Measurements from ENCODE around the gene SMYD2. TPM values are rescaled to one million over a fixed set of nuclear protein-coding genes. Genes with fewer than 3 reads are reported as not detected.

SMYD2 gene
- total RNA-seq, 2 experiments from 2014 or later = 20.8 to 26.5 TPM

DNA sequence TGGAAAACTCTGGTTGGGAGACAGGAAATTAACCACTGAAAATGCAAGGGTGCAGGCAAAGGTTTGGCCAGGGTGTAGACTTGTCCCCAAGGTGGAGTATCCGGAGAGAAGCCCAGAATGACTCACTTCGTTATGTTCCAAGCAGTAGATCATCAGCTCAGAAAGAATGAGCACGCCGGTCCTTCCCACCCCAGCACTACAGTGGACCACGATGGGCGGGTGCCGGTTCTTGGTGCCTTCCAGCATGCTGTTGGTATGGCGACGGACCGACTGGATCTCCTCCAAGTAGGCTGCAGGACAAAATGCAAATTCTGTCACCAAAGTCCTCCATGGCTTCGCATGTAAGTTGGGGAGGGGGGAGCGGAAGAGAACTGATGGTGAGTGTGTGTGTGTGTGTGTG is 83.4 kb downstream of the SMYD2 start:
- no peak overlapping the region for H2AFZ ChIP-seq (ENCODE audit: low read length)
- H4K20me1 ChIP-seq (ENCODE audit: insufficient read depth, low read length) = no peaks in the 10 kb centered on the region
- TF ChIP-seq EZH2phosphoT487 (IDR thresholded peaks at IDR 0.05; ENCODE audit: borderline replicate concordance, low read depth, low read length) = no peak
- TF ChIP-seq, protein P1, sequence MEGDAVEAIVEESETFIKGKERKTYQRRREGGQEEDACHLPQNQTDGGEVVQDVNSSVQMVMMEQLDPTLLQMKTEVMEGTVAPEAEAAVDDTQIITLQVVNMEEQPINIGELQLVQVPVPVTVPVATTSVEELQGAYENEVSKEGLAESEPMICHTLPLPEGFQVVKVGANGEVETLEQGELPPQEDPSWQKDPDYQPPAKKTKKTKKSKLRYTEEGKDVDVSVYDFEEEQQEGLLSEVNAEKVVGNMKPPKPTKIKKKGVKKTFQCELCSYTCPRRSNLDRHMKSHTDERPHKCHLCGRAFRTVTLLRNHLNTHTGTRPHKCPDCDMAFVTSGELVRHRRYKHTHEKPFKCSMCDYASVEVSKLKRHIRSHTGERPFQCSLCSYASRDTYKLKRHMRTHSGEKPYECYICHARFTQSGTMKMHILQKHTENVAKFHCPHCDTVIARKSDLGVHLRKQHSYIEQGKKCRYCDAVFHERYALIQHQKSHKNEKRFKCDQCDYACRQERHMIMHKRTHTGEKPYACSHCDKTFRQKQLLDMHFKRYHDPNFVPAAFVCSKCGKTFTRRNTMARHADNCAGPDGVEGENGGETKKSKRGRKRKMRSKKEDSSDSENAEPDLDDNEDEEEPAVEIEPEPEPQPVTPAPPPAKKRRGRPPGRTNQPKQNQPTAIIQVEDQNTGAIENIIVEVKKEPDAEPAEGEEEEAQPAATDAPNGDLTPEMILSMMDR (conservative IDR thresholded peaks at IDR 0.05; ENCODE audit: low read length) = no peak
- H3K4me1 ChIP-seq (ENCODE audit: insufficient read depth, low read length, poor library complexity, severe bottlenecking) = no peaks in the 10 kb centered on the region
- H3K4me3 ChIP-seq (ENCODE audit: low read depth, low read length, poor library complexity, severe bottlenecking) = no peak overlapping the region
- H3K4me2 ChIP-seq (ENCODE audit: low read length) = no peak overlapping the region
- BruUV-seq (replicated peaks) = no TSS peak
- no peak overlapping the region for H3K27ac ChIP-seq (ENCODE audit: low read depth, low read length, poor library complexity, severe bottlenecking)
- no peaks in the 10 kb centered on the region for H3K79me2 ChIP-seq (ENCODE audit: insufficient read depth, low read depth, low read length)
- intact Hi-C loops (cut with micrococcal nuclease; ENCODE audit: unreplicated experiment) = no loop called here
- no peaks in the 10 kb centered on the region for H3K9me2 ChIP-seq (ENCODE audit: insufficient read depth, low read length)
- no peaks in the 10 kb centered on the region for H3K9me3 ChIP-seq (ENCODE audit: low read length)
- POLR2A ChIA-PET = no interaction called here
- no peaks in the 10 kb centered on the region for H3K36me3 ChIP-seq (ENCODE audit: insufficient read depth, low read length)
- CTCF ChIA-PET (ENCODE audit: unreplicated experiment) = no interaction called here
- no peak for DNase-seq (ENCODE audit: low spot score)

DNA sequence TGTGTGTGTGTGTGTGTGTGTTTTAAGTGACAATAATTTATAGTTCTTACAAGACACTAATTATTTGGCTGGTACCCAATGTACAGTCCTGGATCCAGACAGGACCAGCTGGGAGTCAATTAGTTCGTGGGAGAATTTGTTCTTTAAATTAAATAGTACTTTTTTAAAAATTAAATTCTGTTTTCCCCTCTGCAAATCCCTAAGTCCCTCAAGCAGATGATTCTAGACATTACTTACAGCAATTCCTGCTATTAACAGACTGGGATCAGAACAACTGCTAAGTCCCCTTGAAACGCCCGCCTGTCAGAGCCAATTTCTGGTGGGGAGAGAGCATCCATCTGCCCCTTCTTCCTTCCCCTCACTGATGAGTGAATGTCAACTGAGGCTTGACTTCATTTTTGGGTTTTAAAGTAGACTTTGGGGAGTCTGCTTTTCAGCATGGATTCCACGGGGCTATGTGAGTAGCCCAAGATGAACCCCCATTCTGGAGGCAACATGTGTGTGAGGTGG is 83.9 kb downstream of the SMYD2 start:
- intact Hi-C loops (cut with micrococcal nuclease; ENCODE audit: unreplicated experiment) = no loop called here
- CTCF ChIA-PET (ENCODE audit: unreplicated experiment) = no interaction called here
- no peaks in the 10 kb centered on the region for H4K20me1 ChIP-seq (ENCODE audit: insufficient read depth, low read length)

DNA sequence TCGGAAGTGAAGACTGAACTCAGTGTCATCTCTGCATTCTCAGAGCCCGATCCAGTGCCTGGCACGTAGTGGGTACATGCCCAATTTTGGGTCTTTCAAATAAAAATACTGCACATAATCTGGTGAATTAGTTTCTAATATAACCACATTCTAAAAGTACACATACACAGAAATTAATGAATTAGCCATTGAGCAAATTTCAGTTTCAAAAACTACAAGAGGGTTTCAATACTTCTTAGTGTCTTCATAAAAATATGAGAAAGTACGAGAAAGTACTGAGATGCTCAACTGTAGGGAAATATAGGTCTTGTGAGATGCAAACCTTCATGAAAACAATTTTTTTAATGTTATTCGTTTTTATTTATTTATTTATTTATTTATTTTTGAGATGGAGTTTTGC is 86.9 kb downstream of the SMYD2 start:
- POLR2A ChIA-PET = no interaction called here
- no TSS peak for BruUV-seq (replicated peaks)
- CTCF ChIA-PET (ENCODE audit: unreplicated experiment) = no interaction called here

More for the DNA sequence above, 83.9 kb downstream of the SMYD2 start:
- Histone ChIP-seq H3K27ac (ENCODE audit: low read depth, low read length, poor library complexity, severe bottlenecking) (no peak overlapping the region), H3K9me2 (ENCODE audit: insufficient read depth, low read length) (no peaks in the 10 kb centered on the region), H3K79me2 (ENCODE audit: insufficient read depth, low read depth, low read length) (no peaks in the 10 kb centered on the region), H3K4me1 (ENCODE audit: insufficient read depth, low read length, poor library complexity, severe bottlenecking) (no peaks in the 10 kb centered on the region), H2AFZ (ENCODE audit: low read length) (no peak overlapping the region), H3K9me3 (ENCODE audit: low read length) (no peaks in the 10 kb centered on the region), H3K4me2 (ENCODE audit: low read length) (no peak overlapping the region), H3K4me3 (ENCODE audit: low read depth, low read length, poor library complexity, severe bottlenecking) (no peak overlapping the region), H3K36me3 (ENCODE audit: insufficient read depth, low read length) (no peaks in the 10 kb centered on the region)
- DNase-seq (ENCODE audit: low spot score) = no peak
- TF ChIP-seq EZH2phosphoT487 (IDR thresholded peaks at IDR 0.05; ENCODE audit: borderline replicate concordance, low read depth, low read length) = no peak
- TF ChIP-seq, protein P1 (conservative IDR thresholded peaks at IDR 0.05; ENCODE audit: low read length) = no peak
- POLR2A ChIA-PET = no interaction called here
- BruUV-seq (replicated peaks) = no TSS peak

More for the DNA sequence above, 86.9 kb downstream of the SMYD2 start:
- Histone ChIP-seq H3K9me2 (ENCODE audit: insufficient read depth, low read length) (no peaks in the 10 kb centered on the region), H3K4me2 (ENCODE audit: low read length) (no peak overlapping the region), H3K27ac (ENCODE audit: low read depth, low read length, poor library complexity, severe bottlenecking) (no peak overlapping the region), H4K20me1 (ENCODE audit: insufficient read depth, low read length) (no peaks in the 10 kb centered on the region), H3K4me3 (ENCODE audit: low read depth, low read length, poor library complexity, severe bottlenecking) (no peak overlapping the region), H3K79me2 (ENCODE audit: insufficient read depth, low read depth, low read length) (no peaks in the 10 kb centered on the region), H3K4me1 (ENCODE audit: insufficient read depth, low read length, poor library complexity, severe bottlenecking) (no peaks in the 10 kb centered on the region), H3K9me3 (ENCODE audit: low read length) (no peaks in the 10 kb centered on the region), H3K36me3 (ENCODE audit: insufficient read depth, low read length) (no peaks in the 10 kb centered on the region), H2AFZ (ENCODE audit: low read length) (no peak overlapping the region)
- intact Hi-C loops (cut with micrococcal nuclease; ENCODE audit: unreplicated experiment) = no loop called here
- DNase-seq (ENCODE audit: low spot score) = no peak
- TF ChIP-seq EZH2phosphoT487 (IDR thresholded peaks at IDR 0.05; ENCODE audit: borderline replicate concordance, low read depth, low read length) = no peak
- TF ChIP-seq, protein P1 (conservative IDR thresholded peaks at IDR 0.05; ENCODE audit: low read length) = no peak

Data from OCI-LY7 (cell line).